ENCODE data around the gene XRCC5.

The XRCC5 gene

DNA sequence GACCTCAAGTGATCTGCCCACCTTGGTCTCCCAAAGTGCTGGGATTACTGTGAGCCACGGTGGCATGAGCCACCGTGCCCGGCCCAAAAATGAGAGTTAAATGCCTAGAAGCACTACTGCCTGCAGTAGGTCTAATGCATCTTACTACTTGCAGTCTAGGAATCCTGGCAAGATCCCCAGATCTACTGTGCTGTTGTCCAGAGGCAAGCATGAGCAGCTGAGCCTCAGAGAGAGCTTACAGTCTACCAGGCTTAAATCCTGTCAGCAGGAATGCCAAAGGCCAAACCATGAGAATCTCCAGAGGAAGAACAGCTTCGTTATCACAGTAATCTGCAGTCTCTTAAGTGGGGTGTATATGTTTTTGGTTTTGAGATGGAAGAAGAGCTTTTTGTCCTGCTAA, 54.4 kb downstream of the XRCC5 start:
- TF ChIP-seq, protein P1, sequence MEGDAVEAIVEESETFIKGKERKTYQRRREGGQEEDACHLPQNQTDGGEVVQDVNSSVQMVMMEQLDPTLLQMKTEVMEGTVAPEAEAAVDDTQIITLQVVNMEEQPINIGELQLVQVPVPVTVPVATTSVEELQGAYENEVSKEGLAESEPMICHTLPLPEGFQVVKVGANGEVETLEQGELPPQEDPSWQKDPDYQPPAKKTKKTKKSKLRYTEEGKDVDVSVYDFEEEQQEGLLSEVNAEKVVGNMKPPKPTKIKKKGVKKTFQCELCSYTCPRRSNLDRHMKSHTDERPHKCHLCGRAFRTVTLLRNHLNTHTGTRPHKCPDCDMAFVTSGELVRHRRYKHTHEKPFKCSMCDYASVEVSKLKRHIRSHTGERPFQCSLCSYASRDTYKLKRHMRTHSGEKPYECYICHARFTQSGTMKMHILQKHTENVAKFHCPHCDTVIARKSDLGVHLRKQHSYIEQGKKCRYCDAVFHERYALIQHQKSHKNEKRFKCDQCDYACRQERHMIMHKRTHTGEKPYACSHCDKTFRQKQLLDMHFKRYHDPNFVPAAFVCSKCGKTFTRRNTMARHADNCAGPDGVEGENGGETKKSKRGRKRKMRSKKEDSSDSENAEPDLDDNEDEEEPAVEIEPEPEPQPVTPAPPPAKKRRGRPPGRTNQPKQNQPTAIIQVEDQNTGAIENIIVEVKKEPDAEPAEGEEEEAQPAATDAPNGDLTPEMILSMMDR (IDR thresholded peaks at IDR 0.05; ENCODE audit: low read length, missing control alignments) = no peak
- no peak overlapping the region for H3K4me3 ChIP-seq (replicated peaks; ENCODE audit: low read depth, low read length)
- DNase-seq (ENCODE audit: low read depth) = no peak

DNA sequence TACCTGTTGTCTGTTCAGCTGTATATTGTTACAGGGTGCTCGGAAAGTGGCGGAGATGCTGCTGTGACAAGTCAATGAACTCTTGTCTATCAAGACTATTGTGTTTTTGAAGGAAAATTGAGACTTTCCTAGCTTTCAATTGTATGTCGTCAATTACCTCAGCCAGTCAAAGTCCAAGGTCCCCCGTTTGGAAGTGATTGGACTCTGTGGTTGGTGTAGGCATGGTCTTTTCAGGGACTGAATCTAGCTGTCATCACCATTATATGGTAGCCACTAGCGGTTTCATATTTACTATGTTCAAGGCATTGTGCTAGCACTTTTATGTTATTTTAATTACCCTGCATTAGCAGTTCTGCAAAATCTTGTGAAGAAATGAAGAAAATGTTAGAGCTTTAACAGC, 54.9 kb downstream of the XRCC5 start:
- TF ChIP-seq, protein P1 (IDR thresholded peaks at IDR 0.05; ENCODE audit: low read length, missing control alignments) = no peak
- no peak for DNase-seq (ENCODE audit: low read depth)

GRCh38 chr2:216164576-216164975, 55.4 kb downstream of the XRCC5 start:
- no peak overlapping the region for H3K4me3 ChIP-seq (replicated peaks; ENCODE audit: low read depth, low read length)
- TF ChIP-seq, protein P1 (IDR thresholded peaks at IDR 0.05; ENCODE audit: low read length, missing control alignments) = no peak
- DNase-seq (ENCODE audit: low read depth) = no peak

More for the DNA sequence above, 54.9 kb downstream of the XRCC5 start:
- H3K4me3 ChIP-seq (replicated peaks; ENCODE audit: low read depth, low read length) = no peak overlapping the region

- H3K4me3 ChIP-seq (replicated peaks; ENCODE audit: low read depth, low read length) = no peak overlapping the region
- TF ChIP-seq, protein P1 (IDR thresholded peaks at IDR 0.05; ENCODE audit: low read length, missing control alignments) = no peak
- DNase-seq (ENCODE audit: low read depth) = no peak
Measured at GRCh38 chr2:216165711-216166110, 56.6 kb downstream of the XRCC5 start.

- DNase-seq (ENCODE audit: low read depth) = no peak
- H3K4me3 ChIP-seq (replicated peaks; ENCODE audit: low read depth, low read length) = no peak overlapping the region
- TF ChIP-seq, protein P1 (IDR thresholded peaks at IDR 0.05; ENCODE audit: low read length, missing control alignments) = no peak
Measured at GRCh38 chr2:216169087-216169486, 59.9 kb downstream of the XRCC5 start.

- TF ChIP-seq, protein P1 (IDR thresholded peaks at IDR 0.05; ENCODE audit: low read length, missing control alignments) = no peak
- DNase-seq (ENCODE audit: low read depth) = no peak
- H3K4me3 ChIP-seq (replicated peaks; ENCODE audit: low read depth, low read length) = no peak overlapping the region
Measured at GRCh38 chr2:216170076-216170763, 61.1 kb downstream of the XRCC5 start.

DNA sequence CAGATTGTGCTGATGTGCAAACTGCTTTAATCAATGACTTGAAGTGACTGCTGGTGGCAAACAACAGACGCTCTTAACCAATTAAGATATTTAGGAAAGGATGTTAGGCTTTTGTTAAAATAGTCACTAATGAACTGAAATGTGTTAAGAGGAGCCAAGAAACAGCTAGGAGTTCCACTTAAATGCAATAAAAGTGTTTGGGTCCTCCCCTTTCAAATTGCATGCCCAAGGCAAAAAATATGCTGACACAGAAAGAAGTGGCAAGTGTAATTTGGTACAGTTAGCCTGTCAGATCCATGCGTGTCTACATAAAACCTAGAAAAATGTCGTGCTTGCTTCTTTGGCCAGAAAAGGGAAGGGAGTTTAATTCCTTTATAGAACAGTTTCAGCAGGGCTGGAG, 61.9 kb downstream of the XRCC5 start:
- no peak for DNase-seq (ENCODE audit: low read depth)
- TF ChIP-seq, protein P1 (IDR thresholded peaks at IDR 0.05; ENCODE audit: low read length, missing control alignments) = no peak
- no peak overlapping the region for H3K4me3 ChIP-seq (replicated peaks; ENCODE audit: low read depth, low read length)
